Keratinocyte (primary cell): ENCODE data around the gene NUP214. TPM values are rescaled to one million over a fixed set of nuclear protein-coding genes. Genes with fewer than 3 reads are reported as not detected.

ENCODE experiments used
- DNase-seq: peaks from one replicate; pipeline ENCODE4 v3.0.0-alpha.2; 2011; ENCODE audit warnings: low read depth, missing footprints, low spot score
- FAIRE-seq: peaks from 2 replicates; lab custom pipeline; 2011; peaks lifted over from hg19 to GRCh38; lab: Jason Lieb, UNC
- H2AFZ ChIP-seq: 2 replicates; pipeline ENCODE4 v1.6.0; 2012; ENCODE audit warnings: low read length, control low read depth, inconsistent platforms; ENCODE audit not compliant: control insufficient read depth
- H3K27ac ChIP-seq: 2 replicates; pipeline ENCODE4 v1.5.1; 2011; ENCODE audit warnings: low read length; ENCODE audit not compliant: control insufficient read depth, insufficient read depth
- H3K27me3 ChIP-seq: 3 replicates; pipeline ENCODE4 v1.6.0; 2011; ENCODE audit warnings: low read length; ENCODE audit not compliant: control insufficient read depth, insufficient read depth; ENCODE audit errors: extremely low read depth
- H3K36me3 ChIP-seq, 2 experiments: 2 replicates in 1 of 2; 3 replicates in 1 of 2; pipeline ENCODE4 v1.5.1; 2011; ENCODE audit warnings: low read length in 2 of 2, mild to moderate bottlenecking in 1 of 2; ENCODE audit not compliant: control insufficient read depth in 2 of 2, insufficient read depth in 2 of 2; ENCODE audit errors: extremely low read depth in 1 of 2
- H3K4me1 ChIP-seq: 3 replicates; pipeline ENCODE4 v1.5.1; 2011; ENCODE audit warnings: low read length; ENCODE audit not compliant: control insufficient read depth, insufficient read depth; ENCODE audit errors: extremely low read depth
- H3K4me2 ChIP-seq: 3 replicates; pipeline ENCODE4 v1.6.0; 2011; ENCODE audit warnings: low read depth, low read length; ENCODE audit not compliant: control insufficient read depth, insufficient read depth; ENCODE audit errors: extremely low read depth
- H3K4me3 ChIP-seq, 3 experiments: fragments of 200-600 bp in 1 of 3; sonication (generic) in 1 of 3; 2 replicates in 2 of 3; 3 replicates in 1 of 3; pipeline ENCODE4 v1.5.1; 2011 to 2016; ENCODE audit warnings: low read length in 3 of 3, mild to moderate bottlenecking in 3 of 3, control low read depth in 2 of 3, inconsistent platforms in 1 of 3, low read depth in 1 of 3, mixed read lengths in 1 of 3, mixed run types in 1 of 3, moderate library complexity in 1 of 3; ENCODE audit not compliant: control insufficient read depth in 2 of 3, insufficient read depth in 2 of 3; ENCODE audit errors: extremely low read depth in 1 of 3
- H3K79me2 ChIP-seq: 2 replicates; pipeline ENCODE4 v1.6.0; 2012; ENCODE audit warnings: low read length; ENCODE audit not compliant: control insufficient read depth, insufficient read depth
- H3K9ac ChIP-seq: 3 replicates; pipeline ENCODE4 v1.6.0; 2011; ENCODE audit warnings: low read length; ENCODE audit not compliant: control insufficient read depth, insufficient read depth; ENCODE audit errors: extremely low read depth
- H3K9me1 ChIP-seq: 3 replicates; pipeline ENCODE4 v1.6.0; 2011; ENCODE audit warnings: low read length; ENCODE audit not compliant: control insufficient read depth, insufficient read depth; ENCODE audit errors: extremely low read depth
- H3K9me3 ChIP-seq: 2 replicates; pipeline ENCODE4 v1.5.1; 2012; ENCODE audit warnings: low read depth, low read length; ENCODE audit not compliant: control insufficient read depth
- H4K20me1 ChIP-seq: 3 replicates; pipeline ENCODE4 v1.6.0; 2011; ENCODE audit warnings: low read length; ENCODE audit not compliant: control insufficient read depth, insufficient read depth; ENCODE audit errors: extremely low read depth
- CTCF ChIP-seq, 3 experiments: IDR thresholded peaks in 1 of 3; conservative IDR thresholded peaks in 1 of 3; optimal IDR thresholded peaks in 1 of 3; 2 replicates in 2 of 3; 3 replicates in 1 of 3; pipeline versions ENCODE3 to v1.5.1; 2011; ENCODE audit warnings: low read length in 3 of 3, mild to moderate bottlenecking in 3 of 3, moderate library complexity in 2 of 3, control low read depth in 1 of 3, inconsistent platforms in 1 of 3; ENCODE audit not compliant: insufficient read depth in 2 of 3; ENCODE audit errors: extremely low read depth in 1 of 3
- EZH2 ChIP-seq: IDR thresholded peaks from one replicate; pipeline ENCODE4 v1.6.1; 2012; ENCODE audit warnings: inconsistent platforms, mild to moderate bottlenecking, low read length, moderate library complexity
- dilution Hi-C: fragments of 300-500 bp; cut with MboI; formaldehyde crosslinking; loops from one replicate; pipeline ENCODE4 v1.7.0; 2020; ENCODE audit warnings: low sequenced_read_pairs; ENCODE audit not compliant: extremely low pct_ligation_motif_present
- polyA plus RNA-seq, 5 experiments: library from polyadenylated mRNA; depleted of rRNA in 3 of 5; stranded (reverse) in 3 of 5; stranded (forward) in 1 of 5; unstranded in 1 of 5; fragments of >200 nt; gene quantifications; 1 replicate in 1 of 5; 2 replicates in 3 of 5; 3 replicates in 1 of 5; pipeline versions ENCODE4 v1.2.1 to v1.2.3, GENCODE V29; 2011 to 2012; ENCODE audit warnings: missing spikeins in 2 of 5, low read depth in 1 of 5, low replicate concordance in 1 of 5

Gene NUP214
- polyA plus RNA-seq, 1 donor (not counting 4 experiments of a cell fraction or from before 2014, with no cell fraction given), result 7.3 TPM

- no peak overlapping the region for H2AFZ ChIP-seq
- H3K4me1 ChIP-seq, result peaks cover 9% of the 10 kb centered on the region
- DNase-seq (no peak), FAIRE-seq (no peak)
- TF ChIP-seq EZH2, result no peak
- peak; percentile 86 to 98 (median 96) for TF ChIP-seq CTCF (optimal IDR thresholded peaks at IDR 0.05 in 1 of 3, IDR thresholded peaks at IDR 0.05 in 1 of 3, conservative IDR thresholded peaks at IDR 0.05 in 1 of 3; ENCODE audit: extremely low read depth in 1 of 3, insufficient read depth in 2 of 3, low read length in 3 of 3)
- H3K79me2 ChIP-seq, result no peaks in the 10 kb centered on the region
- no peak overlapping the region for H3K4me3 ChIP-seq
- H3K9me1 ChIP-seq, result no peaks in the 10 kb centered on the region
- H3K36me3 ChIP-seq, result peaks cover 26 to 38% of the 10 kb centered on the region in 2 experiments
- H3K27ac ChIP-seq, result no peak overlapping the region
- no peak overlapping the region for H3K4me2 ChIP-seq
- dilution Hi-C loops, result no loop called here
- H3K9ac ChIP-seq, result no peak overlapping the region
- no peaks in the 10 kb centered on the region for H3K9me3 ChIP-seq
- no peaks in the 10 kb centered on the region for H4K20me1 ChIP-seq
- no peaks in the 10 kb centered on the region for H3K27me3 ChIP-seq
Observed at GRCh38 chr9:131178382-131178781, 53.0 kb downstream of the NUP214 start.

- H3K27me3 ChIP-seq, result no peaks in the 10 kb centered on the region
- no peak overlapping the region for H3K9ac ChIP-seq
- no peak for TF ChIP-seq CTCF (optimal IDR thresholded peaks at IDR 0.05 in 1 of 3, IDR thresholded peaks at IDR 0.05 in 1 of 3, conservative IDR thresholded peaks at IDR 0.05 in 1 of 3; ENCODE audit: extremely low read depth in 1 of 3, insufficient read depth in 2 of 3, low read length in 3 of 3)
- TF ChIP-seq EZH2, result no peak
- H4K20me1 ChIP-seq, result no peaks in the 10 kb centered on the region
- H3K4me1 ChIP-seq, result peaks cover 9% of the 10 kb centered on the region
- H3K36me3 ChIP-seq, result peaks cover 26 to 38% of the 10 kb centered on the region in 2 experiments
- no peaks in the 10 kb centered on the region for H3K9me1 ChIP-seq
- dilution Hi-C loops, result no loop called here
- H3K4me2 ChIP-seq, result no peak overlapping the region
- H3K9me3 ChIP-seq, result no peaks in the 10 kb centered on the region
- FAIRE-seq (no peak), DNase-seq (no peak)
- no peaks in the 10 kb centered on the region for H3K79me2 ChIP-seq
- no peak overlapping the region for H3K27ac ChIP-seq
- no peak overlapping the region for H2AFZ ChIP-seq
- no peak overlapping the region for H3K4me3 ChIP-seq
Observed at GRCh38 chr9:131178926-131179325, 53.5 kb downstream of the NUP214 start.
